PC-3 (cell line): Measurements from ENCODE around the gene MAP7D3. TPM values are rescaled to one million over a fixed set of nuclear protein-coding genes. Genes with fewer than 3 reads are reported as not detected.

Source experiments
- ATAC-seq: fragments of 200-7000 bp; cut with Tn5 transposase; 2 replicates; pipeline ENCODE4 v1.9.1; 2020; ENCODE audit warnings: mild to moderate bottlenecking, moderate library complexity
- BruUV-seq: library from RNA; stranded (reverse); fragments of 400-500 nt; replicated peaks from 2 replicates; lab custom pipeline; 2021; lab: Mats Ljungman, UMichigan
- CTCF ChIA-PET: fragments of 300-600 bp; sonication (Branson Sonifier 250); formaldehyde crosslinking; loops from one replicate; lab custom pipeline; 2022; ENCODE audit warnings: antibody characterized with exemption; lab: Charles Lee
- POLR2A ChIA-PET: fragments of 300-600 bp; sonication (Branson Sonifier 250); formaldehyde crosslinking; loops from one replicate; lab custom pipeline; 2022; ENCODE audit warnings: antibody characterized with exemption; ENCODE audit not compliant: unreplicated experiment; lab: Charles Lee
- DNase-seq: peaks from one replicate; pipeline ENCODE4 v3.0.0-alpha.2; 2015
- H2AFZ ChIP-seq: fragments of 300-600 bp; sonication (generic); 2 replicates; pipeline ENCODE4 v1.6.0; 2016; ENCODE audit warnings: antibody characterized with exemption, low read length
- H3F3A ChIP-seq: fragments of 300-600 bp; sonication (generic); one replicate; pipeline ENCODE4 v1.6.0; 2017; ENCODE audit warnings: antibody characterized with exemption, low read length, control low read depth, mild to moderate bottlenecking; ENCODE audit not compliant: unreplicated experiment
- H3K27ac ChIP-seq: fragments of 300-600 bp; sonication (generic); 2 replicates; pipeline ENCODE4 v1.5.1; 2016; ENCODE audit warnings: mild to moderate bottlenecking, low read length
- H3K27me3 ChIP-seq: fragments of 300-600 bp; sonication (generic); 2 replicates; pipeline ENCODE4 v1.6.1; 2016; ENCODE audit warnings: low read length, mixed read lengths
- H3K36me3 ChIP-seq: fragments of 300-600 bp; sonication (generic); 2 replicates; pipeline ENCODE4 v1.6.1; 2016; ENCODE audit warnings: low read depth, mixed run types, low read length, mixed read lengths
- H3K4me1 ChIP-seq: fragments of 300-600 bp; sonication (generic); 2 replicates; pipeline ENCODE4 v1.5.1; 2016; ENCODE audit warnings: low read length; ENCODE audit not compliant: insufficient read depth
- H3K4me2 ChIP-seq: fragments of 300-600 bp; sonication (generic); 2 replicates; pipeline ENCODE4 v1.6.0; 2016; ENCODE audit warnings: low read length
- H3K4me3 ChIP-seq: fragments of 300-600 bp; sonication (generic); 2 replicates; pipeline ENCODE4 v1.5.1; 2016; ENCODE audit warnings: mild to moderate bottlenecking, low read length, mixed read lengths
- H3K79me2 ChIP-seq: fragments of 300-600 bp; sonication (generic); 2 replicates; pipeline ENCODE4 v1.6.1; 2017; ENCODE audit warnings: low read length, mixed read lengths
- H3K9ac ChIP-seq: fragments of 300-600 bp; sonication (generic); 2 replicates; pipeline ENCODE4 v1.6.0; 2016; ENCODE audit warnings: mild to moderate bottlenecking, low read length
- H3K9me2 ChIP-seq: fragments of 300-600 bp; sonication (generic); replicated peaks from 2 replicates; pipeline ENCODE4 v1.6.1; 2016; ENCODE audit warnings: mixed run types, low read length, mixed read lengths
- H3K9me3 ChIP-seq: fragments of 300-600 bp; sonication (generic); 2 replicates; pipeline ENCODE4 v1.6.1; 2016; ENCODE audit warnings: low read length, mixed read lengths
- H4K20me1 ChIP-seq: fragments of 300-600 bp; sonication (generic); 2 replicates; pipeline ENCODE4 v1.6.1; 2016; ENCODE audit warnings: low read length, mixed read lengths
- CTCF ChIP-seq: fragments of 300-600 bp; sonication (generic); conservative IDR thresholded peaks from 2 replicates; pipeline ENCODE4 v1.5.1; 2017; ENCODE audit warnings: antibody characterized with exemption, low read depth, mild to moderate bottlenecking, low read length
- EZH2 ChIP-seq: fragments of 300-600 bp; sonication (generic); IDR thresholded peaks from one replicate; pipeline ENCODE4 v1.6.1; 2017; ENCODE audit warnings: antibody characterized with exemption, mild to moderate bottlenecking, low read length; ENCODE audit not compliant: unreplicated experiment
- EZH2phosphoT487 ChIP-seq: fragments of 300-600 bp; sonication (generic); IDR thresholded peaks from 2 replicates; pipeline ENCODE4 v1.6.1; 2018; ENCODE audit warnings: mild to moderate bottlenecking, antibody characterized with exemption, low read length, borderline replicate concordance
- intact Hi-C: fragments of 100-400 bp; cut with micrococcal nuclease; formaldehyde crosslinking; loops from 2 replicates; pipeline ENCODE4 v1.9.0; 2023
- total RNA-seq: library from RNA; depleted of rRNA; stranded (reverse); fragments of >200 nt; gene quantifications from 2 replicates; pipeline ENCODE4 v1.2.3, GENCODE V29; 2014

MAP7D3 gene
- total RNA-seq, 1 experiment from 2014 or later, result 0.40 TPM

GRCh38 chrX:136190038-136190713 is 61.0 kb downstream of the MAP7D3 start:
- no peak overlapping the region for H3K27ac ChIP-seq
- POLR2A ChIA-PET, result no interaction called here
- H3F3A ChIP-seq, result no peaks in the 10 kb centered on the region
- intact Hi-C loops, result no loop called here
- no peaks in the 10 kb centered on the region for H3K9me2 ChIP-seq
- H3K9ac ChIP-seq, result no peak overlapping the region
- peaks cover 10% of the 10 kb centered on the region; the same call in 1 of the 2 replicates for H3K4me1 ChIP-seq
- H2AFZ ChIP-seq, result no peak overlapping the region
- H3K4me2 ChIP-seq, result no peak overlapping the region
- H3K79me2 ChIP-seq, result no peaks in the 10 kb centered on the region
- ATAC-seq, result no peak
- DNase-seq, result no peak
- no peaks in the 10 kb centered on the region for H3K27me3 ChIP-seq
- CTCF ChIA-PET, result no interaction called here
- H3K36me3 ChIP-seq, result no peaks in the 10 kb centered on the region
- TF ChIP-seq CTCF (no peak), EZH2phosphoT487 (no peak), EZH2 (no peak)
- no peak overlapping the region for H3K4me3 ChIP-seq
- no peaks in the 10 kb centered on the region for H4K20me1 ChIP-seq
- H3K9me3 ChIP-seq, result no peaks in the 10 kb centered on the region
- BruUV-seq, result no TSS peak

- Histone ChIP-seq H3K9me2 (no peaks in the 10 kb centered on the region), H3K27me3 (no peaks in the 10 kb centered on the region), H3F3A (no peaks in the 10 kb centered on the region), H3K27ac (no peak overlapping the region), H3K9me3 (no peaks in the 10 kb centered on the region), H3K4me3 (no peak overlapping the region), H3K79me2 (no peaks in the 10 kb centered on the region), H2AFZ (no peak overlapping the region), H3K9ac (no peak overlapping the region), H4K20me1 (no peaks in the 10 kb centered on the region), H3K36me3 (no peaks in the 10 kb centered on the region), H3K4me2 (no peak overlapping the region), H3K4me1 (peaks cover 9% of the 10 kb centered on the region; the same call in 1 of the 2 replicates)
- no TSS peak for BruUV-seq
- TF ChIP-seq CTCF (no peak), EZH2 (no peak), EZH2phosphoT487 (no peak)
- CTCF ChIA-PET, result no interaction called here
- DNase-seq (no peak), ATAC-seq (no peak)
- POLR2A ChIA-PET, result no interaction called here
- intact Hi-C loops, result no loop called here
These were observed 62.0 kb downstream of the MAP7D3 start for GRCh38 chrX:136189222-136189621.

- H2AFZ ChIP-seq, result no peak overlapping the region
- H4K20me1 ChIP-seq, result no peaks in the 10 kb centered on the region
- no peak overlapping the region for H3K4me3 ChIP-seq
- no peaks in the 10 kb centered on the region for H3K9me2 ChIP-seq
- H3F3A ChIP-seq, result no peaks in the 10 kb centered on the region
- H3K9me3 ChIP-seq, result no peaks in the 10 kb centered on the region
- POLR2A ChIA-PET, result no interaction called here
- BruUV-seq, result no TSS peak
- H3K27me3 ChIP-seq, result no peaks in the 10 kb centered on the region
- H3K4me1 ChIP-seq, result peaks cover 9% of the 10 kb centered on the region; the same call in 1 of the 2 replicates
- H3K9ac ChIP-seq, result no peak overlapping the region
- no peak for TF ChIP-seq EZH2
- TF ChIP-seq CTCF, result no peak
- no peak for TF ChIP-seq EZH2phosphoT487
- intact Hi-C loops, result no loop called here
- no peak overlapping the region for H3K27ac ChIP-seq
- CTCF ChIA-PET, result no interaction called here
- no peaks in the 10 kb centered on the region for H3K36me3 ChIP-seq
- H3K79me2 ChIP-seq, result no peaks in the 10 kb centered on the region
- ATAC-seq (no peak), DNase-seq (no peak)
- peak overlapping the region; percentile 36; the same call in 1 of the 2 replicates for H3K4me2 ChIP-seq
These were observed 65.2 kb downstream of the MAP7D3 start for GRCh38 chrX:136186023-136186413.
